LNCAP (cell line): ENCODE measurements around the gene SAMMSON.

Experiments used
- CTCF ChIP-seq: fragments of 450-650 bp; IDR thresholded peaks from 2 replicates; pipeline ENCODE4 v1.5.1; 2017; ENCODE audit warnings: mild to moderate bottlenecking

The SAMMSON gene

GRCh38 chr3:69999140-70000027, at the start of gene SAMMSON:
SAMMSON (plus strand) TSS chr3:69999733.
- no peak for TF ChIP-seq CTCF

GRCh38 chr3:69951616-69952015, 47.9 kb upstream of the SAMMSON start:
- TF ChIP-seq CTCF: no peak

GRCh38 chr3:69959581-69959980, 40.0 kb upstream of the SAMMSON start:
- no peak for TF ChIP-seq CTCF

GRCh38 chr3:69961706-69962439, 37.7 kb upstream of the SAMMSON start:
- no peak for TF ChIP-seq CTCF

GRCh38 chr3:69963643-69964042, 35.9 kb upstream of the SAMMSON start:
- no peak for TF ChIP-seq CTCF

GRCh38 chr3:69967156-69967555, 32.4 kb upstream of the SAMMSON start:
- TF ChIP-seq CTCF: no peak

- TF ChIP-seq CTCF: no peak
These were observed 28.7 kb upstream of the SAMMSON start for GRCh38 chr3:69970827-69971226.
